Inflammatory macrophage treated with lipopolysaccharide for 1 hour (primary cell): ENCODE measurements around the gene LGALS13.
A peak's percentile ranks its signal among the peaks of the same experiment; 100 is the strongest.

Experiments
- DNase-seq, 2 donors: peaks; one replicate each; pipeline ENCODE4 v3.0.0-alpha.2; 2020 to 2022

LGALS13 gene

DNA sequence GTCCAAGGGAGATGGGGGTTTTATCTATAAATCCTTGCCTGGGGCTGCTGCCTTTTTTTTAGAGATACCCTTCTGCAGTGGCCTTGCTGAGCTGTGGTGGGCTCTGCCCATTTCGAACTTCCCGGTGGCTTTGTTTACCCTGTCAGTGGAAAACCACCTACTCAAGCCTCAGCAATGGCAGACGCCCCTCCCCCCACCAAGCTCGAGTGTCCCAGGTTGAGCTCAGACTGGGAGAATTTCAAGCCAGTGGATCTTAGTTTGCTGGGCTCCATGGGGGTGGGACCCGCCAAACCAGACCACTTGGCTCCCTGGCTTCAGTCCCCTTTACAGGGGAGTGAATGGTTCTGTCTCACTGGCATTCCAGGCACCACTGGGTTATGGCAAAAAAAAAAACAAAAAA is 21.6 kb downstream of the LGALS13 start:
- DNase-seq: no peak

DNA sequence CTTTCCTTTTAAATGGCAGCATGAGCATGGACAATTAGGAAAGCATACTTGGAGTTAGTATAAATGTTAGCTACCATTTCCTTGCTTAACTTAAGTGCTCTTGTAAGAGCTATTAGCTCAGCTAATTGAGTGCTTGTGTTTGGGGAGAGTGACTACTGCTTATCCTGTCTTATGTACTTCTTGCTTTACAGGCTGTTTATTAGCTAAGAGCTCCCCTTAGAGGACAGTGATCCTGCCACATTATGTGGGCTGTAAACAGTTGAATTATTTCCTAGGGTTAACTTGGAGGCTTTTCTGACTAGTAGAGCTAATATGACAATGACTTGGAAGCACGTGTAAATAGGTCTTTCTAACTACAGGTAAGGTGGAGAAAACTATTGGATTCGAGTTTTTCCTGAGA is 25.3 kb downstream of the LGALS13 start:
- DNase-seq: peak in 1 of 2 donors; percentile 5

DNA sequence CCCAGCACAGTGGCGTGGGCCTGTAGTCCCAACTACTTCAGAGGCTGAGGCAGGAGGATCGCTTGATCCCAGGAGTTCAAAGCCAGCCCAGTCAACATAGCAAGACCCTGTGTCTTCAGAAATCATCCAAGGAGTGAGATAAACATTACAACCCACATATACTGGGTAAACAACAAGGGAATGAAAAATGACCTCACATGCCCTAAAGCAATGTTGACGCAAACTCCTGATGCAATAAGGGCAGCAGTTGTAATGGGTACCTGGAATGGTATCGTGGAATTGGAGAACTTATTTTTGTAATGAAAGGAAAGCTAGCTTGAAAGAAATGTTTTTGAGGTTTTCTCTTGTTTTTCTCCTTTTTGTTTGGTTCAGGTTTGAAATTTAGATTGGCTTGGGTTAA is 28.9 kb downstream of the LGALS13 start:
- no peak for DNase-seq

DNA sequence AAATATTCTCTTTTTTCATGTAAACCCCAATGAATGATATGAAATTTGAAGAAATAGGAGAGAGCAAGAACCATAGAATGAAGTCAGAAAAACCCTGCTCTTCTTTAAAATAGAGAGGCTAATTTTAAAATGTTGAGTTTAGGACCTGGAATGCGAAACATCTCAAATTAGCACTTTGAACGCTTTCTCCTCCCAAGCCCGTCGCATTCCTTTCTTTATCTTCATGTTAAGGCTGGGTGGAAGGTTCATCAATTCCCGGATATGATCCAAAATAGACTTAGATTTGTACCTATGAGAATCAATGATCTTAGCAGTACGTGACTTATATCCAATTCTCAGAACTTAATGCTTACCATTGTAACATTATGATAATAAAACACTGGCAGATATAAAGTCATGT is 29.3 kb downstream of the LGALS13 start:
- no peak for DNase-seq

DNA sequence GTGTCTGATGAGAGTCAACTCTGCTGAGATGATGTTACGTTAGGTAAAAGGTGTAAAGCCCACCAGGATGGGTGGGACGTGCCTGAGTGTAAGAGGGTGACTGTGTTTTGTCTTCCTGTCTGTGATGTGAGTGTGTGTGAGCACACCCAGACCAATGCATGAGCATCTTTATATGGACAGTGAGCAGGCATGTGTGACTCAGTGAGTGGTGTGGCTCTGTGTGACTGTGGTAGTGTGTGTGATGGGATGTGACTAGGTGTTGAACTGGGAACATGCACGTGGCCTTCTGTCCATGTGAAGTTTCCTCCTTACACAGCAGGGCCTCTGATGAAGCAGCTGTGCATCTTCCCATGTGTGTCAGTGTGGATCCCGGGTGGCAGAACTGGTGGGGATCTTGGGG is 35.6 kb downstream of the LGALS13 start:
- no peak for DNase-seq

DNA sequence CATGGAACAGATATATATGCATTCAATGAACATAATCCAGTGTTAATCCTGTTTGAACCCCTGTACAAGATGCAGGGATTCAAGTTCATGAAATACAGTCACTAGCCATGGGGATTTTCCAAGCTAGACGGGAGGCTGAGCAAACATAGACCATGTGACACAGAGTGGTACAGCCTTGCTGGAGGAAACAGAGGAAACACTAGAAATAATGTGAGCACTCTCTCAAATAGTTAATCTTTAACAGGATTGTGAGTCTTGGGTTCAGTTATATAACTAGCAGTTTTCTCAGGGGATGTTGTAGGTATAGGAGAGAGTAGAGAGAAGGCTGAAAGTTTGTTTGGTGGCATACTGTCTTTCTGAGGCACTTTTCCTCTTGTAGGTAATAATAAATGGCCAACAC is 39.4 kb downstream of the LGALS13 start:
- no peak for DNase-seq

DNA sequence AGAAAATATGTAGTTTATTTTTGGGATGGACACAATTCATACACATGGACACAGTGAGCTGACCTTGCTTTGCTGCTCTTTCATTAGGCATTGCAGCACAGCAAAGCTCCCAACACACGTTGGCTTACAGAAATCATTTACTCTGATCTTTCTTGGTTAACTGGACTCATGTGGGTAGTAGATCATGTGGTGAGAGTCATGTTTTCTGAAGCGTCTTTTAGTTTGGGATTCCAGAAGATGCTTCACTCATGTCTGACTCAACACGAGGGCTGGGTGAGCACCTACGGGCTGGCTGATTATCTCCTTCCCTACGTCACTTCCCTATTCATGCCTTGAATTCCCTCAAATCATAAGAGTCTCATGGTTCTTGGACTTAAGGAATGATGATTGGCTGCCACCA is 41.3 kb downstream of the LGALS13 start:
- no peak for DNase-seq

DNA sequence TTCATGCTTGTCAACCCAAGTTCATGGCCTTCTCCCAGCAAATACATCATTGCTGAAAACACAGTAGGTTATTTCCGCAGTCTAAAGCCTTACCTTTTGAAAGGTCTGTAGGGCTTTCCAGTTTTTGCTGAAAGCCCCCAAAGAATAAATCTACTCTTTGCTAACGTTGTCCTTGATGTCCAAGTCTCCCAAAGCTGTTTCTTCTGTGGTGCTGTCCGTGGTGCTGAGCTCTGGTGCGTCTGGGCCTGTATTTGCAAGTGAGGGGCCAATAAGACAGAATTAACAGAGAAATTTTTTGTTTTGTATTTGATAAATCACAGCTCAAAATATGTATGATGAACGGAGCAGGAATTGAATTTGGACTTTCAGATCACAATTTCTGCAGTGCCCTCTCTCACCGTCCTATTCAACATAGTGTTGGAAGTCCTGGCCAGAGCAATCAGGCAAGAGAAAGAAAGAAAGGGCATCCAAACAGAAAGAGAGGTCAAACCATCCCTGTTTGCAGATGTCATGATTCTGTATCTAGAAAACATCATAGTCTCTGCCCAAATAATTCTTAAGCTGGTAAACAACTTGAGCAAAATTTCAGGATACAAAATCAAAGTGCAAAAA is 43.6 kb downstream of the LGALS13 start:
- DNase-seq: peak in 1 of 2 donors; percentile 5

DNA sequence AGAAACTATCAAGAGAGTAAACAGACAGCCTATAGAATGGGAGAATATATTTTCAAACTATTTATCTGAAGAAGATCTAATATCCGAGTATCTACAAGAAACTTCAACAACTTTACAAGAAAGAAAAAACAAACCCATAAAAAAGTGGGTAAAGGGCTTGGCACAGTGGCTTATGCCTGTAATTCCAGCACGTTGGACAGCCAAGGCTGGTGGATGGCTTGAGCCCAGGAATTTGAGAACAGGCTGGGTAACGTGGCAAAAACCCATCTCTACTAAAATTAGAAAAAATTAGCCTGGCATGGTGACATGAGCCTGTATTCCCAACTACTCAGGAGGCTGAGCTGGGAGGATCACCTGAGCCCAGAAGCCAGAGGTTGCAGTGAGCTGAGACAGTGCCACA is 45.6 kb downstream of the LGALS13 start:
- no peak for DNase-seq

DNA sequence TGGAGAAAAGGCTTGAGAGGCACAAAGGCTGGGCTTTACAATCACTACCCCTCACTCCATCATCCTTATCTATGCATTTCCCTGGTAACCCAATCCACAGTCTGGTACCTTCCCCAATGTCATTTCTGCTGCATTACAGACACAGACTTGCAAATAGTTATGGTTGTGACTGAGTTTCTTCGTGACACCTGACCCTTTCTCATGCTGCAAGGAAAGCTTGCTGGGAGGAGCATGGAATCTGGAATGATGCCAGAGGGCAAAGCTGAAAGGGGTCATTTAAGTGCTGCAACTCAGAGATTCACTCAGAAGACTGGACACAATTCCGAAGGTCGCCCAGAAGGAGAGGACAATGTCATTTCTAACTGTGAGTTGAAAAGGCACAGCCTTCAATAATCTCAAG is 53.3 kb downstream of the LGALS13 start, which contains the start of gene LGALS16:
Gene LGALS16, plus strand, starts transcription at position 301 of the 400 bp plus-strand sequence. Its CDS starts 49 bp downstream, at position 350.
- DNase-seq: no peak
